ENCODE measurements around the gene KIAA1958.
"Not testable (repeated sequence)": the region's sequence is repeated elsewhere in the genome, so short reads cannot be mapped to it uniquely, and the experiment has no call there.

KIAA1958 gene

DNA sequence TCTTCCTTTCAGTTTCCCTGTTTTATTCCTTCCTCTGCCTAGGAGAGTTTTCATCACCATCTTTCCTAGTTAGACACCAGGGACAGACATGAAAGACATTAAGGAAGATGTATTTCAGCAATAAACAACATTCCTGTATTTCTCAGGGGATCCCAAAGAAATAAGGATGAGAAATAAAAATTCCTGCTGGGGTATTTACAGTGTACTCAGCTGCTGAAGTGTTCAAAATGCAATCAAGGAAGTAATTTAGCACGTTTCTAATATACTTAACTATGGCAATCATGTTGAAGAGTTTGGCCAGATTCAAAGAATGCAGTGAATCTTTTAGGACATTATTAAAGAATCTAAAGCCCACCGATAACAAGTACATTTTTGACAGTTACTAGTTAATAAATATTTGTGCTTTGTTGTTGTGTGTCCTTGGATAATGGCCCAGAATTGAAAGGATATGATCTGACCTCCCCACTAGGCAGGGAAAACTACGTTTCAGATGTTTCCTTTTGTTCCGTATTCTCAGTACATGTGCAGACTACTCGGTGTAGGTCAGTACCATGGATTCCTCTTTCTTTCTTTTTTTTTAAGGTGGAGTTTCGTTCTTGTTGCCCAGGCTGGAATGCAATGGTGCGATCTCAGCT is 184.5 kb downstream of the KIAA1958 start:
- 91% methylated on average over 5 of the region's 7 CpGs for WGBS
- Histone ChIP-seq H2AK5ac (ENCODE audit: low read length, severe bottlenecking) (no peak overlapping the region), H3K4ac (ENCODE audit: low read depth in 1 of 2, low read length in 2 of 2) (no peak overlapping the region), H2AFZ (ENCODE audit: low read depth, low read length) (no peak overlapping the region), H3K4me2 (ENCODE audit: low read length, poor library complexity, severe bottlenecking) (no peak overlapping the region), H3K9ac (ENCODE audit: low read length) (no peak overlapping the region), H4K91ac (ENCODE audit: low read length) (no peak overlapping the region), H2BK120ac (ENCODE audit: low read depth, low read length) (no peak overlapping the region), H4K8ac (ENCODE audit: low read length) (no peak overlapping the region), H3K79me1 (replicated peaks; ENCODE audit: low read length, poor library complexity, severe bottlenecking) (no peaks in the 10 kb centered on the region), H2BK12ac (ENCODE audit: low read length in 2 of 2) (no peak overlapping the region), H3K27ac (ENCODE audit: low read length, poor library complexity, severe bottlenecking) (no peak overlapping the region), H3K23ac (ENCODE audit: low read length in 2 of 2) (no peak overlapping the region), H2BK15ac (ENCODE audit: low read depth, poor library complexity, severe bottlenecking) (no peak overlapping the region), H3K18ac (ENCODE audit: low read depth in 1 of 2, low read length in 2 of 2) (no peak overlapping the region), H3K27me3 (ENCODE audit: control insufficient read depth in 1 of 2, insufficient read depth in 1 of 2, low read length in 2 of 2) (no peaks in the 10 kb centered on the region), H3K4me3 (ENCODE audit: insufficient read depth in 1 of 2, low read depth in 1 of 2, low read length in 2 of 2) (no peak overlapping the region), H3K9me3 (ENCODE audit: control insufficient read depth, low read length) (no peaks in the 10 kb centered on the region), H2BK5ac (ENCODE audit: low read depth, low read length, poor library complexity, severe bottlenecking) (no peak overlapping the region), H3K14ac (ENCODE audit: low read length in 2 of 2) (no peak overlapping the region), H3K36me3 (ENCODE audit: control insufficient read depth in 1 of 2, insufficient read depth in 2 of 2, low read depth in 1 of 2, low read length in 2 of 2) (peaks cover 0 to 4% of the 10 kb centered on the region in 2 experiments), H3K4me1 (ENCODE audit: control insufficient read depth, insufficient read depth, low read depth, low read length) (no peaks in the 10 kb centered on the region)
- no peak for DNase-seq

DNA sequence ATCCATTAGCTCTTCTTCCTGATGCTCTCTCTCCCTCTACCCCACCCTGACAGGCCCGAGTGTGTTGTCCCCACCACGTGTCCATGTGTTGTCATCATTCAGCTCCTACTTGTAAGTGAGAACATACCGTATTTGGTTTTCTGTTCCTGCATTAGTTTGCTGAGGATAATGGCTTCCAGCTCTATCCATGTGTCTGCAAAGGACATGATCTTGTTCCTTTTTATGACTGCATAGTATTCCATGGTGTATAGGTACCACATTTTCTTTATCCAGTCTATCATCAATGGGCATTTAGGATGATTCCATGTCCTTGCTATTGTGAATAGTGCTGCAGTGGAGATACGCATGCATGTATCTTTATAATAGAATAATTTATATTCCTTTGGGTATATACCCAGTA is 186.6 kb downstream of the KIAA1958 start:
- not testable (repeated sequence) for H3K23ac ChIP-seq (ENCODE audit: low read length in 2 of 2); H3K27me3 ChIP-seq (ENCODE audit: control insufficient read depth in 1 of 2, insufficient read depth in 1 of 2, low read length in 2 of 2); H3K79me1 ChIP-seq (replicated peaks; ENCODE audit: low read length, poor library complexity, severe bottlenecking); DNase-seq; H4K8ac ChIP-seq (ENCODE audit: low read length); H3K18ac ChIP-seq (ENCODE audit: low read depth in 1 of 2, low read length in 2 of 2); H3K4ac ChIP-seq (ENCODE audit: low read depth in 1 of 2, low read length in 2 of 2); H2BK5ac ChIP-seq (ENCODE audit: low read depth, low read length, poor library complexity, severe bottlenecking); H3K4me3 ChIP-seq (ENCODE audit: insufficient read depth in 1 of 2, low read depth in 1 of 2, low read length in 2 of 2); H3K9ac ChIP-seq (ENCODE audit: low read length); H3K27ac ChIP-seq (ENCODE audit: low read length, poor library complexity, severe bottlenecking); H2BK120ac ChIP-seq (ENCODE audit: low read depth, low read length); H2AFZ ChIP-seq (ENCODE audit: low read depth, low read length); H4K91ac ChIP-seq (ENCODE audit: low read length); H3K4me1 ChIP-seq (ENCODE audit: control insufficient read depth, insufficient read depth, low read depth, low read length); H2BK15ac ChIP-seq (ENCODE audit: low read depth, poor library complexity, severe bottlenecking); H3K36me3 ChIP-seq (ENCODE audit: control insufficient read depth in 1 of 2, insufficient read depth in 2 of 2, low read depth in 1 of 2, low read length in 2 of 2); H2AK5ac ChIP-seq (ENCODE audit: low read length, severe bottlenecking); H2BK12ac ChIP-seq (ENCODE audit: low read length in 2 of 2); H3K14ac ChIP-seq (ENCODE audit: low read length in 2 of 2); H3K4me2 ChIP-seq (ENCODE audit: low read length, poor library complexity, severe bottlenecking)
- WGBS: 91% methylated on average over 3 of the region's 4 CpGs
- peaks cover 12% of the 10 kb centered on the region for H3K9me3 ChIP-seq (ENCODE audit: control insufficient read depth, low read length)

DNA sequence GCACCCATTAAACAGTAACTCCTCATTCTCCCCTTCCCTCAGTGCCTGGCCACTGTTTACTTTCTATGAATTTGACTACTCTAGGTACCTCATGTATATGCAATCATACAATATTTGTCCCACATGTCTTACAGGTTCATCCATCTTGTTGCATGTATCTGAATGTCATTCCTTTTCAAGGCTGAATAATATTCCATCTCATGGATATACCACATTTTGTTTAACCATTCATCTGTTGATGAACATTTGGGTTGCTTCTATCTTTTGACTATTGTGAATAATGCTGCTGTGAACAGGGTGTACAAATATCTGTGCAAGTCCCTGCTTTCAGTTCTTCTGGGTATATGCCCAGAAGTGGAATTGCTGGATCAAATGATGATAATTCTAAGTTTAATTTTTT is 190.4 kb downstream of the KIAA1958 start:
- H2BK15ac ChIP-seq (ENCODE audit: low read depth, poor library complexity, severe bottlenecking): no peak overlapping the region
- H2BK5ac ChIP-seq (ENCODE audit: low read depth, low read length, poor library complexity, severe bottlenecking): no peak overlapping the region
- H3K14ac ChIP-seq (ENCODE audit: low read length in 2 of 2): no peak overlapping the region
- no peak overlapping the region for H3K9ac ChIP-seq (ENCODE audit: low read length)
- DNase-seq: no peak
- H3K4me2 ChIP-seq (ENCODE audit: low read length, poor library complexity, severe bottlenecking): no peak overlapping the region
- no peak overlapping the region for H3K4me3 ChIP-seq (ENCODE audit: insufficient read depth in 1 of 2, low read depth in 1 of 2, low read length in 2 of 2)
- H2BK12ac ChIP-seq (ENCODE audit: low read length in 2 of 2): no peak overlapping the region
- no peak overlapping the region for H3K4ac ChIP-seq (ENCODE audit: low read depth in 1 of 2, low read length in 2 of 2)
- no peaks in the 10 kb centered on the region for H3K36me3 ChIP-seq (ENCODE audit: control insufficient read depth in 1 of 2, insufficient read depth in 2 of 2, low read depth in 1 of 2, low read length in 2 of 2)
- H2BK120ac ChIP-seq (ENCODE audit: low read depth, low read length): no peak overlapping the region
- no peak overlapping the region for H3K27ac ChIP-seq (ENCODE audit: low read length, poor library complexity, severe bottlenecking)
- H3K9me3 ChIP-seq (ENCODE audit: control insufficient read depth, low read length): peaks cover 22% of the 10 kb centered on the region
- H3K27me3 ChIP-seq (ENCODE audit: control insufficient read depth in 1 of 2, insufficient read depth in 1 of 2, low read length in 2 of 2): no peaks in the 10 kb centered on the region
- no peak overlapping the region for H2AFZ ChIP-seq (ENCODE audit: low read depth, low read length)
- no peak overlapping the region for H3K18ac ChIP-seq (ENCODE audit: low read depth in 1 of 2, low read length in 2 of 2)
- H2AK5ac ChIP-seq (ENCODE audit: low read length, severe bottlenecking): no peak overlapping the region
- no peak overlapping the region for H4K8ac ChIP-seq (ENCODE audit: low read length)
- no peak overlapping the region for H3K23ac ChIP-seq (ENCODE audit: low read length in 2 of 2)
- H4K91ac ChIP-seq (ENCODE audit: low read length): no peak overlapping the region
- H3K79me1 ChIP-seq (replicated peaks; ENCODE audit: low read length, poor library complexity, severe bottlenecking): no peaks in the 10 kb centered on the region
- H3K4me1 ChIP-seq (ENCODE audit: control insufficient read depth, insufficient read depth, low read depth, low read length): peaks cover 5% of the 10 kb centered on the region

DNA sequence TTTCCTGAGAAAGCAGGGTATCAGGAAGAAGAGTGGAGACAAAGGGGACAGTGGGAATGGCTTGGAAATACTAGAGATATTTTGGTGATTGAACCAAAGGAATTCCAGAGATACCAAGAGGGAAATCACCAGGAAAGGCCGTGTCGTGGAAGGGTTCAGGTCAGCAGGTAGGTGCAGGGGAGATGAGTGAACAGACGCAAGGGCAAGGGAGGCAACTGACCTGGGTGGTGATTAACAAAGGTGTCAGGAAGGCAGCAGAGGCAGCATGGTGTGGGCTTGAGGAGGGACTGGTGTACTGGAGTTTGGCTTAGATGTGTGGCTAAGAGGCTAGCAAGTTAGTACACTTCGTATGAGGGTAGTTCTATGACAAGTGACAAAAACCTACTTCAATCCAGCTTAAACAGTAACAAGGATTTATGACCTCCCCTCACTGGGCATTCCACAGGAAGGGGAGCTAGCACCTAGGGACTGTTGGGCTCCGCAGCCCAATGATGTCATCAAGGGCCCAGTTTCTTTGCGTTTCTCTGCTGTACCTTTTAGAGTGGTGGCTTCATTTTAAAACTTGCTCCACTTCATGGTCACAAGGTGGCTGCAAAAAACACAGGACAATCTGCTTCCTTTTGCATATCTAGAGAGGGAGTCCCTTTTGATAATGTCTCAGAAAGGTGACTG is 194.2 kb downstream of the KIAA1958 start:
- DNase-seq: no peak
- peaks cover 22% of the 10 kb centered on the region for H3K9me3 ChIP-seq (ENCODE audit: control insufficient read depth, low read length)
- no peaks in the 10 kb centered on the region for H3K27me3 ChIP-seq (ENCODE audit: control insufficient read depth in 1 of 2, insufficient read depth in 1 of 2, low read length in 2 of 2)
- H3K27ac ChIP-seq (ENCODE audit: low read length, poor library complexity, severe bottlenecking): no peak overlapping the region
- H2AFZ ChIP-seq (ENCODE audit: low read depth, low read length): no peak overlapping the region
- no peak overlapping the region for H2AK5ac ChIP-seq (ENCODE audit: low read length, severe bottlenecking)
- H2BK12ac ChIP-seq (ENCODE audit: low read length in 2 of 2): no peak overlapping the region
- H4K8ac ChIP-seq (ENCODE audit: low read length): no peak overlapping the region
- no peak overlapping the region for H3K4ac ChIP-seq (ENCODE audit: low read depth in 1 of 2, low read length in 2 of 2)
- H2BK5ac ChIP-seq (ENCODE audit: low read depth, low read length, poor library complexity, severe bottlenecking): no peak overlapping the region
- 88% methylated on average over 6 of the region's 6 CpGs for WGBS
- no peak overlapping the region for H3K14ac ChIP-seq (ENCODE audit: low read length in 2 of 2)
- H3K23ac ChIP-seq (ENCODE audit: low read length in 2 of 2): no peak overlapping the region
- H2BK15ac ChIP-seq (ENCODE audit: low read depth, poor library complexity, severe bottlenecking): no peak overlapping the region
- no peak overlapping the region for H3K9ac ChIP-seq (ENCODE audit: low read length)
- H3K79me1 ChIP-seq (replicated peaks; ENCODE audit: low read length, poor library complexity, severe bottlenecking): no peaks in the 10 kb centered on the region
- H2BK120ac ChIP-seq (ENCODE audit: low read depth, low read length): no peak overlapping the region
- H3K4me3 ChIP-seq (ENCODE audit: insufficient read depth in 1 of 2, low read depth in 1 of 2, low read length in 2 of 2): no peak overlapping the region
- peaks cover 6 to 7% of the 10 kb centered on the region in 2 experiments for H3K36me3 ChIP-seq (ENCODE audit: control insufficient read depth in 1 of 2, insufficient read depth in 2 of 2, low read depth in 1 of 2, low read length in 2 of 2)
- no peak overlapping the region for H4K91ac ChIP-seq (ENCODE audit: low read length)
- no peak overlapping the region for H3K4me2 ChIP-seq (ENCODE audit: low read length, poor library complexity, severe bottlenecking)
- H3K4me1 ChIP-seq (ENCODE audit: control insufficient read depth, insufficient read depth, low read depth, low read length): peaks cover 5% of the 10 kb centered on the region
- H3K18ac ChIP-seq (ENCODE audit: low read depth in 1 of 2, low read length in 2 of 2): no peak overlapping the region

Data from mesenchymal stem cell (in vitro differentiated cells and primary cell).